ENCODE results near the gene BTBD7. TPM values are rescaled to one million over a fixed set of nuclear protein-coding genes. Genes with fewer than 3 reads are reported as not detected.
A peak's percentile ranks its signal among the peaks of the same experiment; 100 is the strongest.

The BTBD7 gene
- total and polyA plus RNA-seq, 8 donors, result 5.7 to 99.2 (median 25.6) TPM

GRCh38 chr14:93219103-93219726 is 113.6 kb downstream of the BTBD7 start:
- H3K36me3 ChIP-seq, result peaks cover 60 to 100% (median 99%) of the 10 kb centered on the region in 4 donors
- intact Hi-C loops (cut with DNase I; ENCODE audit: low total_unique reads), result no loop called here
- H3K4me1 ChIP-seq, result no peaks in the 10 kb centered on the region
- DNase-seq, result peak; percentile 59 to 86
- no peaks in the 10 kb centered on the region for H3K9me3 ChIP-seq
- whole genome bisulfite sequencing, 5 donors, result 39 to 50% (median 44%) methylated on average over 3 of the region's 3 CpGs
- H3K4me3 ChIP-seq, result no peak overlapping the region
- TF ChIP-seq POLR2A (IDR thresholded peaks at IDR 0.05) (no peak), CTCF (IDR thresholded peaks at IDR 0.05) (peak in 4 of 7 experiments; percentile 16 to 42 (median 36)), EP300 (IDR thresholded peaks at IDR 0.05) (no peak), POLR2AphosphoS5 (IDR thresholded peaks at IDR 0.05) (peak in 1 of 3 donors; percentile 24)
- no peaks in the 10 kb centered on the region for H3K27me3 ChIP-seq
- no peak overlapping the region for H3K27ac ChIP-seq

- 53 to 67% (median 65%) methylated on average over 2 of the region's 2 CpGs for WGBS, 5 donors
These were observed 118.2 kb downstream of the BTBD7 start for GRCh38 chr14:93214598-93214997.

GRCh38 chr14:93212432-93212831 is 120.4 kb downstream of the BTBD7 start:
- H3K9me3 ChIP-seq, result no peaks in the 10 kb centered on the region

More at GRCh38 chr14:93214598-93214997, 118.2 kb downstream of the BTBD7 start:
- H3K4me1 ChIP-seq, result peaks cover 2 to 9% (median 5%) of the 10 kb centered on the region in 4 donors
- TF ChIP-seq CTCF (IDR thresholded peaks at IDR 0.05) (no peak), POLR2A (IDR thresholded peaks at IDR 0.05) (no peak), POLR2AphosphoS5 (IDR thresholded peaks at IDR 0.05) (no peak), EP300 (IDR thresholded peaks at IDR 0.05) (no peak)
- H3K4me3 ChIP-seq, result no peak overlapping the region
- no peak for DNase-seq
- intact Hi-C loops (cut with DNase I; ENCODE audit: low total_unique reads), result no loop called here
- H3K27me3 ChIP-seq, result no peaks in the 10 kb centered on the region
- no peak overlapping the region for H3K27ac ChIP-seq
- peaks cover 30 to 90% (median 89%) of the 10 kb centered on the region in 4 donors for H3K36me3 ChIP-seq
- H3K9me3 ChIP-seq, result no peaks in the 10 kb centered on the region

More at GRCh38 chr14:93212432-93212831, 120.4 kb downstream of the BTBD7 start:
- no peak for DNase-seq
- TF ChIP-seq POLR2A (IDR thresholded peaks at IDR 0.05) (no peak), EP300 (IDR thresholded peaks at IDR 0.05) (no peak), POLR2AphosphoS5 (IDR thresholded peaks at IDR 0.05) (no peak), CTCF (IDR thresholded peaks at IDR 0.05) (no peak)
- intact Hi-C loops (cut with DNase I; ENCODE audit: low total_unique reads), result no loop called here
- H3K27ac ChIP-seq, result no peak overlapping the region
- peaks cover 28 to 68% (median 68%) of the 10 kb centered on the region in 4 donors for H3K36me3 ChIP-seq
- 76 to 87% (median 80%) methylated on average over 3 of the region's 3 CpGs for WGBS, 5 donors
- H3K4me3 ChIP-seq, result no peak overlapping the region
- H3K4me1 ChIP-seq, result peaks cover 21 to 29% (median 24%) of the 10 kb centered on the region in 4 donors
- H3K27me3 ChIP-seq, result no peaks in the 10 kb centered on the region

Data from stomach (tissue), 9 donors.